Measurements from ENCODE around the gene CDK3.

The CDK3 gene

DNA sequence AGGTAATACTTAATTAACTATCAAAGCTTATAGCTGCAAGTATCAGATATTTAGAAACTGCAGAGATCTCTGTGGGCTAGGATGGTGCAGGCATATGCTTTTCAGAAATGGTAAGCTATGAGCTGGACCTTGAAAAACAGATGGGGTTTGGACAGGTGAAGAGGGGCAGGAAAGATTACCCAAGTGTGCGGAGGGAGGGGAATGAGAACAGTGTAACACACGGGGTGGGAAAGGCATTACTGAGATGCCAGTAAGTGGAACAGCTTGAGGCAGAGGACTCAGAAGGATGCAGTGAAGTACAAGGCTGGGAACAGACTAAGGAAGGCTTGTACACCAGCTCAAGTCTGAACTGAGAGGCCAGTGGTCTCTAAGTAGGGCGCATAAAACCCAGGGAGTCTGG is 48.6 kb downstream of the CDK3 start:
- TF ChIP-seq POLR2A (IDR thresholded peaks at IDR 0.05; ENCODE audit: low read depth, low read length), result no peak
- no peak for TF ChIP-seq POLR2AphosphoS5 (IDR thresholded peaks at IDR 0.05; ENCODE audit: low read depth, low read length)
- no peak for TF ChIP-seq PAX5 (IDR thresholded peaks at IDR 0.05; ENCODE audit: insufficient read depth, low read length, severe bottlenecking)
- TF ChIP-seq TAF1 (IDR thresholded peaks at IDR 0.05; ENCODE audit: low read depth, low read length), result no peak
- no peak for TF ChIP-seq SPI1 (IDR thresholded peaks at IDR 0.05; ENCODE audit: low read depth, low read length)
- no peak for TF ChIP-seq POU2F2 (IDR thresholded peaks at IDR 0.05; ENCODE audit: low read depth, low read length)
- DNase-seq (ENCODE audit: insufficient read length, low spot score) (no peak), FAIRE-seq (no peak)

DNA sequence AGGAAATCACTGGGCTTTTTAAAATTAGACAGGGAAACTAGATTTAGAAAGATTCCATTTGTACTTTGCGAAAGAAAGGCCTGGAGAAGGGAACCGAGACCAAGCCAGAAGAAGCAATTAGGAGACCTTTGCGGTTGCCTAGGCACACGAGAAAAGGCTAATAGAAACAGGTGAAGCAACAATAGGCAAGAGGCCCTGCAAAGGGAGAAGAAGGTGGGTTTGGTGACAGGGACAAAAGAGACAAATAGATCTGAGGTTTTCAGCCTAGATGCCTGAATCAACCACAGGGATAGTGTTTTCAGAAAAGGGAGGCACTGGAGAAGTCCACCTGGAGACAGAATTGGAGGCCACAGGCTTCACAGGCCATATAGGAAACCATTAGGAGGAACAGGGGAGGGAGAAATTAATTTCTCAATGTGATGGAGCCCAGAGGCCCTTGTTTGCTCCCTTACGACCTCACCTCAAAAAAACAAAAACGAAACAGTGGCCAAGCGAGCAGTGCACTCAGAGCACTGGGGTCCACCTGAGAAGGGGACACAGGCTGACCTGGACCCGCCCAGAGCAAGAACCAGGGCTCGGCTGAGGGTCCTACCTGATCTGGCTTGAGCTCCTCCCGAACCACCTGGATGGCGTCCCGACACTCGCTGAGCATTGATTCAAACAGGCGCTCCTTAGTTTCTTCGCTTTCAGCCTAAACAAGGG is 49.3 kb downstream of the CDK3 start:
- DNase-seq (ENCODE audit: insufficient read length, low spot score) (no peak), FAIRE-seq (no peak)
- no peak for TF ChIP-seq POU2F2 (IDR thresholded peaks at IDR 0.05; ENCODE audit: low read depth, low read length)
- no peak for TF ChIP-seq SPI1 (IDR thresholded peaks at IDR 0.05; ENCODE audit: low read depth, low read length)
- no peak for TF ChIP-seq TAF1 (IDR thresholded peaks at IDR 0.05; ENCODE audit: low read depth, low read length)
- TF ChIP-seq POLR2AphosphoS5 (IDR thresholded peaks at IDR 0.05; ENCODE audit: low read depth, low read length), result no peak
- TF ChIP-seq POLR2A (IDR thresholded peaks at IDR 0.05; ENCODE audit: low read depth, low read length), result no peak
- no peak for TF ChIP-seq PAX5 (IDR thresholded peaks at IDR 0.05; ENCODE audit: insufficient read depth, low read length, severe bottlenecking)

DNA sequence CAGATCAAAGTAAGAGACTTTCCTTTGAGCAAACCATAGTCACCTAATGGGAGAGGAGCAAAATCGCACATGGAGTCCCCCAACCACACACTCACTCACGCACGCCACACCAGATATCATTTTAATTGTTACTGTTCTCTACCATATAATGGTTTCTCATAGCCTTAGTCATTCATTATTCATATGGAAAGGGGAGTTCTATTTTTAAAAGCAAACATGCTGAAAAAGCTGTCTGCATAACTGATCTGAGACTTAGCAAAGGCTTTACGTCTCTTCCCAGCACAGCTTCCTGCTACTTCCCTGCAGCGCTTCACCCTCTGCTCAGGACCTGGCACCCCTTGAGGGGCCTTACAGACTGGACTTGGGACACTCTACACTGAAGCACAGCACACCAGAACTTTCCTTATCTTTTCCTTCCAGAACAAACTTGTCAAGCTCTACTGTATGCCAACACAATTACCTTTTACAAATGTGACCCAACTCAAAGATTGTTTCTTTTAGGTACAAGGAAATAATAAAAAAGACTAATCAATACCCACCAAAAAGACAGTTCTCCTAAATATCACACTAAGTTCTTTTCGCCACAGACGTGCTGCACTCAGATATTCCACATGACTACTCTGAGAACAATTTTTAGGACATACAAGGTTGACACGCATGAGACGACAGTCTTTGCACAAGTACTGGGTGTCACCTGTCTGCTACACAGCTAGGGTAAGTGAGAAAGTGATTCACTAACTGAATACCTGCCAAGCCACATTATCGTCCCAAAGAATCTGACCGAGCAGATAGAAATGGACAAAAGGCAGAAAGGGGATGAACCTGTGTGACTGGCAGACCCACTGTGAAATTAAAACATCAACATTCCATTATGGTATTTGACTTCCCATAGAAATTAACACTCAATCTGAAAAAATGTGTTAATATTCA is 50.1 kb downstream of the CDK3 start:
- DNase-seq (ENCODE audit: insufficient read length, low spot score) (no peak), FAIRE-seq (no peak)
- TF ChIP-seq SPI1 (IDR thresholded peaks at IDR 0.05; ENCODE audit: low read depth, low read length) (no peak), PAX5 (IDR thresholded peaks at IDR 0.05; ENCODE audit: insufficient read depth, low read length, severe bottlenecking) (no peak), POU2F2 (IDR thresholded peaks at IDR 0.05; ENCODE audit: low read depth, low read length) (no peak), POLR2AphosphoS5 (IDR thresholded peaks at IDR 0.05; ENCODE audit: low read depth, low read length) (no peak), TAF1 (IDR thresholded peaks at IDR 0.05; ENCODE audit: low read depth, low read length) (no peak), POLR2A (IDR thresholded peaks at IDR 0.05; ENCODE audit: low read depth, low read length) (no peak)

DNA sequence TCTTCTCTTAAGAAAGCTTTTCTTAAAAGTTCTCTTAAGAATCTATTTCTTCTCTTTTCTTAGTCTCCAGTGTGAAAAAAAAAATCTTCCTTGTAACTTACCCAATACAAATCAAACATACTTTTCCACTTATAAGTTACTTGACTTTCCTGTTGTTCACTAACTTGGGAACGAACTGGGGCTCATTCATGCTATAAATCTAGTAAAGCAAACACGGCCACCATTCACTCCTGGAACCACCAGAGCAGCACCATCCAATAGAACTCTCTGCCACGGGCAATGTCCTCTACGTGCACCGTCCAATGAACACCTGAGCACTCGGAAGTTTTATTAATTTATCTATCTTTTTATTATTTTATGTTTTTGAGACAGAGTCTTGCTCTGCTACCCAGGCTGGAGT is 50.9 kb downstream of the CDK3 start:
- FAIRE-seq (no peak), DNase-seq (ENCODE audit: insufficient read length, low spot score) (no peak)
- TF ChIP-seq POLR2AphosphoS5 (IDR thresholded peaks at IDR 0.05; ENCODE audit: low read depth, low read length) (no peak), PAX5 (IDR thresholded peaks at IDR 0.05; ENCODE audit: insufficient read depth, low read length, severe bottlenecking) (no peak), TAF1 (IDR thresholded peaks at IDR 0.05; ENCODE audit: low read depth, low read length) (no peak), POLR2A (IDR thresholded peaks at IDR 0.05; ENCODE audit: low read depth, low read length) (no peak), SPI1 (IDR thresholded peaks at IDR 0.05; ENCODE audit: low read depth, low read length) (no peak), POU2F2 (IDR thresholded peaks at IDR 0.05; ENCODE audit: low read depth, low read length) (no peak)

DNA sequence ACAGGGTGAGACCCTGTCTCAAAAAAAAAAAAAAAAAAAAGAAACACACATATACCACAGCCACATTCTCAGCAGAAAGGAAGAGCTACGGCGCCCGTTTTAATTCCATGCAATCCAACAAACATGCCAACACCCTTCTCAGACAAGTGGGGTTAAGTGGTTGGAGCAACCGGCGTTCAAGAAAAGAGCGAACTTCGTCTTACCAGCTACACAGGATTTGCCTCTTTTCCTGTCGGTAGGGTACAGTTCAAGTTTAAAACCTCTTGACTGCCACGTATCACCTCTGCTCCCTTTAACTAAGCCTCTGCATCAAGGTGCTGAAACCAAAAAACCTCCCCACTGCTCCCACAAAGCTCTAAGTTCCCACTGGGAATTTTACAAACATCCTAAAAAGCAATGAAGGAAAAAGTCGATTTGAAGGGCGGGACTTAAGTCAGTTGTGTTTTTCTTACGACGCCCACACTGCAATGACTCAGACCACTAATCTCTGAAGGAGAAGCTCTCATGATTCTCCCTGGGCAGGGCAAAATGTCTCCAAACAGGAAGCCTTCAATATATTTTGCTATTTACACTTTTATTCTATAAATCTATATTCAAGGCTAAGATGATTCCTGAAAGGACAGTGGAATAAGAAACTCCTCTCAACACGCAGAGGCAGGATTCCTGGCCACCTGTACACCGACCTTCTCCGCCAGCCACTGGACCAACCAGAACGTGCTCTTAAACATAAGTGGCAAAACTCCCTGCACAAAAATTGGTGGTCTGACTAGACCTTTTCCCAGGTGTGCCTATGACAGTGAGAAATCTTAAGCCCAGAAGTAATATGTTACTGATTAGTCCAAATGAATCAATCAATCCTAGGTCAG is 52.8 kb downstream of the CDK3 start:
- FAIRE-seq (no peak), DNase-seq (ENCODE audit: insufficient read length, low spot score) (no peak)
- no peak for TF ChIP-seq POLR2A (IDR thresholded peaks at IDR 0.05; ENCODE audit: low read depth, low read length)
- TF ChIP-seq POU2F2 (IDR thresholded peaks at IDR 0.05; ENCODE audit: low read depth, low read length), result no peak
- no peak for TF ChIP-seq TAF1 (IDR thresholded peaks at IDR 0.05; ENCODE audit: low read depth, low read length)
- TF ChIP-seq SPI1 (IDR thresholded peaks at IDR 0.05; ENCODE audit: low read depth, low read length), result no peak
- TF ChIP-seq PAX5 (IDR thresholded peaks at IDR 0.05; ENCODE audit: insufficient read depth, low read length, severe bottlenecking), result no peak
- TF ChIP-seq POLR2AphosphoS5 (IDR thresholded peaks at IDR 0.05; ENCODE audit: low read depth, low read length), result no peak

DNA sequence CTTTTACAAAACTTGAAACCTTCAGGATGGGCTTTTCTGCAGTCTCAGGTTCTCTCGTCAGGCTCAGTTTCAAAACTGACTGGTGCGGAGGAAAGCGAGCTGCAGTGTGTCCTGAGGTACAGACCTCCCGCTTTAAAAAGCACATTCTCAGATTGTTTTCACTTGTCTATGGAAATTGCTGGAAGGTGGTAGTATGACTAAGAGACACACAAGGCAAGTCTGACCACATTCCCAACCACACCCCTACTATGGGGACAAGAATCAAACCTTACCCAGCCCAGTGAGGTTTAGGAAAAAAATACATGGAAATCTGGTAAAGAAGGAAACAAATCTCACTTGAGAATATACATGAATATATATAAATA is 53.4 kb downstream of the CDK3 start:
- no peak for FAIRE-seq
- no peak for TF ChIP-seq SPI1 (IDR thresholded peaks at IDR 0.05; ENCODE audit: low read depth, low read length)
- DNase-seq (ENCODE audit: insufficient read length, low spot score), result no peak
